OCI-LY1 (cell line): ENCODE measurements around the gene MAP3K21.

Experiments used
- H2AFZ ChIP-seq: fragments of 200-600 bp; sonication (generic), shearing (Covaris generic); 2 replicates; pipeline ENCODE4 v1.6.0; 2014; ENCODE audit warnings: antibody characterized with exemption, mild to moderate bottlenecking, low read length
- H3F3A ChIP-seq: fragments of 200-600 bp; sonication (generic), shearing (Covaris generic); 2 replicates; pipeline ENCODE4 v1.6.0; 2014; ENCODE audit warnings: mild to moderate bottlenecking, antibody characterized with exemption, low read length, moderate library complexity; ENCODE audit not compliant: insufficient read depth
- H3K27ac ChIP-seq: fragments of 200-600 bp; sonication (generic); 2 replicates; pipeline ENCODE4 v1.5.1; 2014; ENCODE audit warnings: low read length, mixed run types, mild to moderate bottlenecking, low read depth; ENCODE audit not compliant: poor library complexity, severe bottlenecking
- H3K27me3 ChIP-seq: fragments of 200-600 bp; sonication (generic); 2 replicates; pipeline ENCODE4 v1.6.0; 2014; ENCODE audit warnings: antibody characterized with exemption, mild to moderate bottlenecking, low read length, moderate library complexity; ENCODE audit not compliant: insufficient read depth
- H3K36me3 ChIP-seq: fragments of 200-600 bp; sonication (generic); 2 replicates; pipeline ENCODE4 v1.6.1; 2014; ENCODE audit warnings: mild to moderate bottlenecking, antibody characterized with exemption, low read length, moderate library complexity, mixed read lengths; ENCODE audit not compliant: insufficient read depth
- H3K4me1 ChIP-seq: fragments of 200-600 bp; sonication (generic); 2 replicates; pipeline ENCODE4 v1.5.1; 2014; ENCODE audit warnings: mild to moderate bottlenecking, low read length, moderate library complexity; ENCODE audit not compliant: insufficient read depth, severe bottlenecking
- H3K4me2 ChIP-seq: fragments of 200-600 bp; sonication (generic), shearing (Covaris generic); 2 replicates; pipeline ENCODE4 v1.6.1; 2014; ENCODE audit warnings: low read length
- H3K4me3 ChIP-seq: fragments of 200-600 bp; sonication (generic); 2 replicates; pipeline ENCODE4 v1.5.1; 2014; ENCODE audit warnings: low read length, low read depth, mild to moderate bottlenecking, mixed read lengths; ENCODE audit not compliant: poor library complexity, severe bottlenecking
- H3K79me2 ChIP-seq: fragments of 200-600 bp; shearing (Covaris generic); 2 replicates; pipeline ENCODE4 v1.6.1; 2016; ENCODE audit warnings: mixed run types, low read length, mixed read lengths; ENCODE audit not compliant: insufficient read depth
- H3K9ac ChIP-seq: fragments of 200-600 bp; sonication (generic), shearing (Covaris generic); 2 replicates; pipeline ENCODE4 v1.6.1; 2014; ENCODE audit warnings: mild to moderate bottlenecking, low read length, mixed read lengths
- H3K9me2 ChIP-seq: fragments of 200-600 bp; sonication (generic), shearing (Covaris generic); 2 replicates; pipeline ENCODE4 v1.6.1; 2014; ENCODE audit warnings: low read depth, mild to moderate bottlenecking, low read length, mixed read lengths
- H3K9me3 ChIP-seq: fragments of 200-600 bp; shearing (Covaris generic); 2 replicates; pipeline ENCODE4 v1.6.1; 2014; ENCODE audit warnings: low read length, mixed read lengths
- H4K20me1 ChIP-seq: fragments of 200-600 bp; sonication (generic), shearing (Covaris generic); 2 replicates; pipeline ENCODE4 v1.6.0; 2016; ENCODE audit warnings: mild to moderate bottlenecking, low read length; ENCODE audit not compliant: insufficient read depth
- CTCF ChIP-seq: fragments of 200-600 bp; sonication (generic), shearing (Covaris generic); IDR thresholded peaks from 2 replicates; pipeline ENCODE4 v1.5.1; 2017; ENCODE audit warnings: mild to moderate bottlenecking, antibody characterized with exemption, low read length, moderate library complexity, mixed read lengths
- EZH2 ChIP-seq: fragments of 200-600 bp; sonication (generic), shearing (Covaris generic); IDR thresholded peaks from 2 replicates; pipeline ENCODE4 v1.8.0; 2017; ENCODE audit warnings: borderline replicate concordance, mixed run types, mild to moderate bottlenecking, antibody characterized with exemption, low read length, moderate library complexity, mixed read lengths

The MAP3K21 gene

GRCh38 chr1:233290396-233291034 lies 37.0 kb upstream of the MAP3K21 start:
- TF ChIP-seq CTCF (no peak), EZH2 (no peak)
- Histone ChIP-seq H3K79me2 (no peaks in the 10 kb centered on the region), H3K4me1 (peaks cover 26% of the 10 kb centered on the region)

GRCh38 chr1:233293556-233294446 lies 33.7 kb upstream of the MAP3K21 start:
- Histone ChIP-seq H3K79me2 (no peaks in the 10 kb centered on the region), H3K9me3 (no peaks in the 10 kb centered on the region), H3K9ac (no peak overlapping the region), H3F3A (no peaks in the 10 kb centered on the region), H3K4me1 (peaks cover 34% of the 10 kb centered on the region), H2AFZ (no peak overlapping the region), H3K27me3 (no peaks in the 10 kb centered on the region), H3K36me3 (no peaks in the 10 kb centered on the region), H3K4me2 (peak overlapping the region; percentile 69), H3K4me3 (no peak overlapping the region), H3K9me2 (no peaks in the 10 kb centered on the region), H3K27ac (no peak overlapping the region), H4K20me1 (no peaks in the 10 kb centered on the region)
- no peak for TF ChIP-seq EZH2
- no peak for TF ChIP-seq CTCF

More at GRCh38 chr1:233290396-233291034, 37.0 kb upstream of the MAP3K21 start:
- H2AFZ ChIP-seq = no peak overlapping the region
- no peak overlapping the region for H3K4me3 ChIP-seq
- H3K9me3 ChIP-seq = no peaks in the 10 kb centered on the region
- no peaks in the 10 kb centered on the region for H3K9me2 ChIP-seq
- no peak overlapping the region for H3K27ac ChIP-seq
- H3K27me3 ChIP-seq = no peaks in the 10 kb centered on the region
- no peak overlapping the region for H3K9ac ChIP-seq
- no peaks in the 10 kb centered on the region for H3K36me3 ChIP-seq
- H4K20me1 ChIP-seq = no peaks in the 10 kb centered on the region
- no peaks in the 10 kb centered on the region for H3F3A ChIP-seq
- no peak overlapping the region for H3K4me2 ChIP-seq

GRCh38 chr1:233294913-233295236 lies 32.6 kb upstream of the MAP3K21 start:
- H3K27me3 ChIP-seq = no peaks in the 10 kb centered on the region
- H4K20me1 ChIP-seq = no peaks in the 10 kb centered on the region
- no peaks in the 10 kb centered on the region for H3F3A ChIP-seq
- H3K79me2 ChIP-seq = no peaks in the 10 kb centered on the region
- no peaks in the 10 kb centered on the region for H3K9me2 ChIP-seq
- H3K27ac ChIP-seq = no peak overlapping the region
- TF ChIP-seq EZH2 (no peak), CTCF (no peak)
- H2AFZ ChIP-seq = no peak overlapping the region
- no peaks in the 10 kb centered on the region for H3K36me3 ChIP-seq
- H3K4me1 ChIP-seq = peaks cover 34% of the 10 kb centered on the region
- H3K9ac ChIP-seq = peak overlapping the region; percentile 60
- no peaks in the 10 kb centered on the region for H3K9me3 ChIP-seq
- peak overlapping the region; percentile 69 for H3K4me2 ChIP-seq
- peak overlapping the region; percentile 73 for H3K4me3 ChIP-seq
